Hepatocyte (in vitro differentiated cells): ENCODE measurements around the gene E2F7.

Source experiments
- EZH2 ChIP-seq: fragments of 200-600 bp; sonication (generic); IDR thresholded peaks from 2 replicates; pipeline ENCODE4 v1.6.1; 2016; ENCODE audit warnings: antibody characterized with exemption, mild to moderate bottlenecking, borderline replicate concordance
- TF ChIP-seq, protein P1 (sequence below): fragments of 200-600 bp; sonication (generic); IDR thresholded peaks from 2 replicates; pipeline ENCODE4 v1.5.1; 2016; ENCODE audit warnings: antibody characterized with exemption, mild to moderate bottlenecking; ENCODE audit not compliant: poor library complexity

DNA sequence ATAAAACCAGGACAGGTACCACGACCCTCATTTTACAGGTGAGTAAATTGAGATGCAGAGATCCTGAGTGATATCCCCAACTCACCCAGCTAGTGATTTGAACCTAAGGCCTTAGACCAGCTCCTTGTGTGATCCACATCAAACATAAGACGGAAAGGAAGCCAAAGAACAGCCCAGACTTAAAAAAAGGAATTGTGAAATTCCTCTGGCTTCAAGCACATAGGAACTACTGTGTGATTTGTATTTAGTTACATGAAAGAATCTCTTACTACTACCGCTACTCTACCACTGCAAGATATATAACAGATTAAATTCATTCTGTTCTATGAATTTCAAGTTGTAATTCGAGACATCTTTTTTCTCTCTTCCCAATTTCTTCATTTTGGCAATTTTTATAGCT, 10.5 kb downstream of the E2F7 start:
- TF ChIP-seq, protein P1, sequence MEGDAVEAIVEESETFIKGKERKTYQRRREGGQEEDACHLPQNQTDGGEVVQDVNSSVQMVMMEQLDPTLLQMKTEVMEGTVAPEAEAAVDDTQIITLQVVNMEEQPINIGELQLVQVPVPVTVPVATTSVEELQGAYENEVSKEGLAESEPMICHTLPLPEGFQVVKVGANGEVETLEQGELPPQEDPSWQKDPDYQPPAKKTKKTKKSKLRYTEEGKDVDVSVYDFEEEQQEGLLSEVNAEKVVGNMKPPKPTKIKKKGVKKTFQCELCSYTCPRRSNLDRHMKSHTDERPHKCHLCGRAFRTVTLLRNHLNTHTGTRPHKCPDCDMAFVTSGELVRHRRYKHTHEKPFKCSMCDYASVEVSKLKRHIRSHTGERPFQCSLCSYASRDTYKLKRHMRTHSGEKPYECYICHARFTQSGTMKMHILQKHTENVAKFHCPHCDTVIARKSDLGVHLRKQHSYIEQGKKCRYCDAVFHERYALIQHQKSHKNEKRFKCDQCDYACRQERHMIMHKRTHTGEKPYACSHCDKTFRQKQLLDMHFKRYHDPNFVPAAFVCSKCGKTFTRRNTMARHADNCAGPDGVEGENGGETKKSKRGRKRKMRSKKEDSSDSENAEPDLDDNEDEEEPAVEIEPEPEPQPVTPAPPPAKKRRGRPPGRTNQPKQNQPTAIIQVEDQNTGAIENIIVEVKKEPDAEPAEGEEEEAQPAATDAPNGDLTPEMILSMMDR, result no peak
- no peak for TF ChIP-seq EZH2
